Colon (tissue), 2 donors: Measurements from ENCODE around the gene RAE1.

Source experiments
- FAIRE-seq: peaks from 2 replicates; lab custom pipeline; 2012; peaks lifted over from hg19 to GRCh38; lab: Jason Lieb, UNC
- donor health status: control.
- donor health status: control.

Gene RAE1

GRCh38 chr20:57372157-57372556 is 21.1 kb downstream of the RAE1 start:
- FAIRE-seq = no peak

- FAIRE-seq = no peak
Measured at GRCh38 chr20:57372581-57373350, 21.7 kb downstream of the RAE1 start.

GRCh38 chr20:57374343-57374930 is 23.4 kb downstream of the RAE1 start:
- no peak for FAIRE-seq

GRCh38 chr20:57374931-57375651 is 24.0 kb downstream of the RAE1 start:
- FAIRE-seq = no peak

- no peak for FAIRE-seq
Measured at GRCh38 chr20:57375652-57376230, 24.7 kb downstream of the RAE1 start.

- no peak for FAIRE-seq
Measured at GRCh38 chr20:57377350-57377749, 26.3 kb downstream of the RAE1 start.

GRCh38 chr20:57378107-57378506 is 27.1 kb downstream of the RAE1 start:
- FAIRE-seq = no peak

GRCh38 chr20:57378646-57379262 is 27.7 kb downstream of the RAE1 start:
- no peak for FAIRE-seq

- FAIRE-seq = no peak
Measured at GRCh38 chr20:57379263-57379647, 28.2 kb downstream of the RAE1 start.

- FAIRE-seq = no peak
Measured at GRCh38 chr20:57380081-57380750, 29.2 kb downstream of the RAE1 start.

GRCh38 chr20:57381596-57382503 is 30.8 kb downstream of the RAE1 start:
- FAIRE-seq = no peak

GRCh38 chr20:57382516-57382915 is 31.5 kb downstream of the RAE1 start:
- FAIRE-seq = no peak

GRCh38 chr20:57383447-57384347 is 32.6 kb downstream of the RAE1 start:
- peak; percentile 41 for FAIRE-seq

GRCh38 chr20:57384486-57384885 is 33.4 kb downstream of the RAE1 start:
- no peak for FAIRE-seq

GRCh38 chr20:57384953-57385761 is 34.1 kb downstream of the RAE1 start:
- FAIRE-seq = no peak

- no peak for FAIRE-seq
Measured at GRCh38 chr20:57385940-57386339, 34.9 kb downstream of the RAE1 start.

GRCh38 chr20:57386762-57387161 is 35.7 kb downstream of the RAE1 start:
- FAIRE-seq = no peak

- FAIRE-seq = no peak
Measured at GRCh38 chr20:57387463-57387862, 36.4 kb downstream of the RAE1 start.

GRCh38 chr20:57387945-57388371 is 36.9 kb downstream of the RAE1 start:
- FAIRE-seq = no peak
